Neural progenitor cell (in vitro differentiated cells): ENCODE results near the gene NOTCH1. TPM values are rescaled to one million over a fixed set of nuclear protein-coding genes. Genes with fewer than 3 reads are reported as not detected.

Experiments
- DNase-seq: peaks from one replicate; pipeline ENCODE4 v3.0.0-alpha.2; 2016; ENCODE audit warnings: low spot score
- H2AFZ ChIP-seq: fragments of 200-600 bp; sonication (generic); replicated peaks from 2 replicates; pipeline ENCODE4 v1.6.1; 2016; ENCODE audit warnings: antibody characterized with exemption
- H3F3A ChIP-seq: fragments of 200-600 bp; sonication (generic); 2 replicates; pipeline ENCODE4 v1.6.1; 2016; ENCODE audit warnings: antibody characterized with exemption, low read depth
- H3K27ac ChIP-seq: fragments of 200-600 bp; sonication (generic); 2 replicates; pipeline ENCODE4 v1.5.1; 2016; ENCODE audit warnings: mild to moderate bottlenecking
- H3K27me3 ChIP-seq: fragments of 200-600 bp; sonication (generic); 2 replicates; pipeline ENCODE4 v1.6.1; 2016; ENCODE audit warnings: mild to moderate bottlenecking, moderate library complexity
- H3K36me3 ChIP-seq: fragments of 200-600 bp; sonication (generic); 2 replicates; pipeline ENCODE4 v1.5.1; 2016
- H3K4me1 ChIP-seq: fragments of 200-600 bp; sonication (generic); 2 replicates; pipeline ENCODE4 v1.6.1; 2016; ENCODE audit warnings: mixed run types
- H3K4me2 ChIP-seq: fragments of 200-600 bp; sonication (generic); 2 replicates; pipeline ENCODE4 v1.6.1; 2016
- H3K4me3 ChIP-seq: fragments of 200-600 bp; sonication (generic); 2 replicates; pipeline ENCODE4 v1.5.1; 2016
- H3K79me2 ChIP-seq: fragments of 200-600 bp; sonication (generic); 2 replicates; pipeline ENCODE4 v1.6.1; 2016; ENCODE audit warnings: low read depth
- H3K9ac ChIP-seq: fragments of 200-600 bp; sonication (generic); 2 replicates; pipeline ENCODE4 v1.6.1; 2016
- H3K9me3 ChIP-seq: fragments of 200-600 bp; sonication (generic); 2 replicates; pipeline ENCODE4 v1.5.1; 2016; ENCODE audit warnings: low read depth
- H4K20me1 ChIP-seq: fragments of 200-600 bp; sonication (generic); 2 replicates; pipeline ENCODE4 v1.6.1; 2016; ENCODE audit warnings: low read depth
- H3K27ac Mint-ChIP-seq: 3 replicates; pipeline ENCODE4 v1.8.0; 2021; ENCODE audit warnings: mixed read lengths
- H3K27me3 Mint-ChIP-seq: 2 replicates; pipeline ENCODE4 v1.8.0; 2022; ENCODE audit warnings: low read depth, mild to moderate bottlenecking, inconsistent platforms, moderate library complexity, mixed read lengths; ENCODE audit not compliant: insufficient read depth
- H3K36me3 Mint-ChIP-seq: 3 replicates; pipeline ENCODE4 v1.8.0; 2021; ENCODE audit warnings: mixed read lengths
- H3K4me1 Mint-ChIP-seq: 3 replicates; pipeline ENCODE4 v1.8.0; 2021; ENCODE audit warnings: mixed read lengths
- H3K4me3 Mint-ChIP-seq: 3 replicates; pipeline ENCODE4 v1.8.0; 2021; ENCODE audit warnings: mild to moderate bottlenecking, moderate library complexity, mixed read lengths
- H3K9me3 Mint-ChIP-seq: 3 replicates; pipeline ENCODE4 v1.8.0; 2020; ENCODE audit warnings: mixed read lengths
- EZH2 ChIP-seq: fragments of 200-600 bp; sonication (generic); IDR thresholded peaks from 2 replicates; pipeline ENCODE4 v1.6.1; 2017; ENCODE audit warnings: antibody characterized with exemption, mild to moderate bottlenecking, moderate library complexity
- EZH2phosphoT487 ChIP-seq: fragments of 200-600 bp; sonication (generic); IDR thresholded peaks from 2 replicates; pipeline ENCODE4 v1.6.1; 2017; ENCODE audit warnings: antibody characterized with exemption
- total RNA-seq: library from RNA; depleted of rRNA; stranded (reverse); fragments of >200 nt; gene quantifications from 2 replicates; pipeline ENCODE4 v1.2.3, GENCODE V29; 2015; ENCODE audit warnings: low replicate concordance
- TF ChIP-seq, protein P1 (sequence below): fragments of 200-600 bp; sonication (generic); IDR thresholded peaks from 2 replicates; pipeline ENCODE4 v1.5.1; 2017; ENCODE audit warnings: antibody characterized with exemption, mild to moderate bottlenecking

Gene NOTCH1
- total RNA-seq, 1 donor from 2014 or later, result 11.7 TPM

DNA sequence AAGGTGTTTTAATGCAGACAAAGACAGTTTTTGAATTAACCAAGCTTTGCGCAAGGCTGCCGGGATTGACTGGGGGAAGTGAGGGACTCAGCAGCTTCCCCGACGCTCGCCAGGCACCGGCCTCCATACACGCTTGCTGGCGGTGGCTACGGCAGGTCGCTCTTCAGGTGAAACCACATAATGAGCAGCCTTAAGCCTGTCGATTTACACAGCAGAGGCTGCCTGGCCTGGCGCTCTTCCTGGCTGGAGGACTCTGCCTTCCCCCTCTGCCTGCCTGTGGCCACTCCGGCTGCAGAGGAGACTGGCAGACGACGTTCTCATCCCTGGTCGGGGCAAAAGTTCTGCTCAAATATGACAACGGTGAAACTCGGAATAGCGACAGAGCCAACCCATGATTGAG, 9.0 kb upstream of the NOTCH1 start:
- Histone ChIP-seq H3K27me3 (no peaks in the 10 kb centered on the region), H3K9ac (no peak overlapping the region), H3K27ac (no peak overlapping the region), H2AFZ (no peak overlapping the region), H3K9me3 (peaks cover 9% of the 10 kb centered on the region), H3K4me2 (no peak overlapping the region), H3K4me3 (no peak overlapping the region), H3K79me2 (no peaks in the 10 kb centered on the region), H3F3A (peaks cover 18% of the 10 kb centered on the region), H3K4me1 (peaks cover 24% of the 10 kb centered on the region), H4K20me1 (no peaks in the 10 kb centered on the region), H3K36me3 (no peaks in the 10 kb centered on the region)
- H3K4me1 Mint-ChIP-seq, result peaks cover 29% of the 10 kb centered on the region
- peaks cover 11% of the 10 kb centered on the region for H3K27me3 Mint-ChIP-seq
- H3K36me3 Mint-ChIP-seq, result no peaks in the 10 kb centered on the region
- no peak for TF ChIP-seq EZH2phosphoT487
- TF ChIP-seq, protein P1, sequence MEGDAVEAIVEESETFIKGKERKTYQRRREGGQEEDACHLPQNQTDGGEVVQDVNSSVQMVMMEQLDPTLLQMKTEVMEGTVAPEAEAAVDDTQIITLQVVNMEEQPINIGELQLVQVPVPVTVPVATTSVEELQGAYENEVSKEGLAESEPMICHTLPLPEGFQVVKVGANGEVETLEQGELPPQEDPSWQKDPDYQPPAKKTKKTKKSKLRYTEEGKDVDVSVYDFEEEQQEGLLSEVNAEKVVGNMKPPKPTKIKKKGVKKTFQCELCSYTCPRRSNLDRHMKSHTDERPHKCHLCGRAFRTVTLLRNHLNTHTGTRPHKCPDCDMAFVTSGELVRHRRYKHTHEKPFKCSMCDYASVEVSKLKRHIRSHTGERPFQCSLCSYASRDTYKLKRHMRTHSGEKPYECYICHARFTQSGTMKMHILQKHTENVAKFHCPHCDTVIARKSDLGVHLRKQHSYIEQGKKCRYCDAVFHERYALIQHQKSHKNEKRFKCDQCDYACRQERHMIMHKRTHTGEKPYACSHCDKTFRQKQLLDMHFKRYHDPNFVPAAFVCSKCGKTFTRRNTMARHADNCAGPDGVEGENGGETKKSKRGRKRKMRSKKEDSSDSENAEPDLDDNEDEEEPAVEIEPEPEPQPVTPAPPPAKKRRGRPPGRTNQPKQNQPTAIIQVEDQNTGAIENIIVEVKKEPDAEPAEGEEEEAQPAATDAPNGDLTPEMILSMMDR, result no peak
- TF ChIP-seq EZH2, result no peak
- H3K9me3 Mint-ChIP-seq, result peaks cover 14% of the 10 kb centered on the region
- DNase-seq, result no peak
- H3K4me3 Mint-ChIP-seq, result no peak overlapping the region
- peak overlapping the region; percentile 88 for H3K27ac Mint-ChIP-seq

DNA sequence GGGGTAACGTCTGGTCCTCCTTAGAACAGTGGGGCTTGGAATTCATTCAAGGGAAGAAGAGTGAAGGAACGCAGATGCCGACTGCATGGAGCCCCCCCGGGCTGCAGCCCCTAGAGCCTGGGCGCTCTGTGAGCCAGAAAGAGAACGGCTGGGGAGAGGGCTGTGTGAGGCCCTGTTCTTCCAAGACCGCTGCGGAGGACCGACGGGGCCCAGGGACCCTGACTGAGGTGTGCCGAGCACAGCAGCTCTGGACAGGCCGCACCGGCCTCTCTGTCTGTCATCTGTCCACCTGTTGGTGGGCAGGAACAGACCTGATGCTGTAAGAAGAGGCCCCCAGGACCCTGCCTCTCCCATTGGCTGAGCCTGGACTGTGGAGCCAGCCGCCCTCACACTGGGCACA, 7.7 kb upstream of the NOTCH1 start:
- peaks cover 29% of the 10 kb centered on the region for H3K4me1 Mint-ChIP-seq
- H3K27ac Mint-ChIP-seq, result no peak overlapping the region
- Histone ChIP-seq H4K20me1 (no peaks in the 10 kb centered on the region), H2AFZ (no peak overlapping the region), H3K36me3 (no peaks in the 10 kb centered on the region), H3K4me3 (no peak overlapping the region), H3K27me3 (no peaks in the 10 kb centered on the region), H3K9ac (no peak overlapping the region), H3K27ac (no peak overlapping the region), H3F3A (peaks cover 18% of the 10 kb centered on the region), H3K4me1 (peaks cover 24% of the 10 kb centered on the region), H3K4me2 (no peak overlapping the region), H3K9me3 (no peaks in the 10 kb centered on the region), H3K79me2 (no peaks in the 10 kb centered on the region)
- peaks cover 10% of the 10 kb centered on the region for H3K27me3 Mint-ChIP-seq
- H3K4me3 Mint-ChIP-seq, result no peak overlapping the region
- H3K9me3 Mint-ChIP-seq, result peaks cover 2% of the 10 kb centered on the region
- TF ChIP-seq, protein P1, result no peak
- TF ChIP-seq EZH2phosphoT487 (no peak), EZH2 (no peak)
- no peak for DNase-seq
- no peaks in the 10 kb centered on the region for H3K36me3 Mint-ChIP-seq

DNA sequence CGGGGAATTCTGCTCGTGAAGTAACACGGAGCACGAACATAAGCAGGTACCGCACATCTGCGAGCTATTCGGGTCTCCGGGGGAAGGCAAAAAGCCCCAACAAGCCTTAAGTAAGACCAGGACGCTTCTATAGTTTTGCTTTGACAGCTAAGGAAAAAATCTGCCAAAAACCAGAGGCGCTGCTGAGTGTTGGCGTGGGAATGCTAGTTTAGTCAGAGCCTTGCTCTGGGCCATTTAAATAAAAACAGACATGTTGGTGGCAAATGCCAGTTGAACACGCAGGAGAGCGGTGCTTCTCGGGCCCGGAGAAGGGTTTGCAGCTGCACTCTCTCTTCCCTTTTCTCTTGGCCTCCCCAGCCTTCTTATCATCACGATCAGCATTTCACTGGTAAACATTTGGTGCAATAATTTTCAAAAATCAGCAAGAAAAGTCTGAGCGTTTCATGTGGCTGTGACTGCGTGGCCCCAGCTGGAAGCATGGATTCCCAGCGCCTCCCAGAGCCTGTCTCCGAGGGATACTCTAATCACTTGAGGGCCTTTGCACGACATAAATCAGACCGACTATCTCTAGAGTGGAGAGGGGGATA, 6.4 kb upstream of the NOTCH1 start:
- Mint-ChIP-seq H3K27ac (peak overlapping the region; percentile 66), H3K27me3 (peaks cover 5% of the 10 kb centered on the region), H3K36me3 (no peaks in the 10 kb centered on the region), H3K4me3 (peak overlapping the region; percentile 55), H3K4me1 (peaks cover 35% of the 10 kb centered on the region), H3K9me3 (no peaks in the 10 kb centered on the region)
- Histone ChIP-seq H3K4me1 (peaks cover 36% of the 10 kb centered on the region), H3K79me2 (no peaks in the 10 kb centered on the region), H3K9ac (no peak overlapping the region), H4K20me1 (peaks cover under 1% of the 10 kb centered on the region), H3K4me3 (no peak overlapping the region), H3K36me3 (no peaks in the 10 kb centered on the region), H2AFZ (no peak overlapping the region), H3K27me3 (peaks cover 4% of the 10 kb centered on the region), H3K9me3 (no peaks in the 10 kb centered on the region), H3K4me2 (no peak overlapping the region), H3K27ac (no peak overlapping the region), H3F3A (peaks cover 24% of the 10 kb centered on the region)
- TF ChIP-seq EZH2phosphoT487, result no peak
- TF ChIP-seq, protein P1, result no peak
- TF ChIP-seq EZH2, result no peak
- no peak for DNase-seq
